Loucy (cell line): ENCODE measurements around the gene LTBP1.

Experiments
- CTCF ChIP-seq: fragments of 200-600 bp; sonication (generic); conservative IDR thresholded peaks from 2 replicates; pipeline ENCODE4 v1.5.1; 2014; ENCODE audit warnings: mild to moderate bottlenecking, antibody characterized with exemption, low read length
- EZH2phosphoT487 ChIP-seq: fragments of 200-600 bp; IDR thresholded peaks from 2 replicates; pipeline ENCODE4 v1.6.1; 2018; ENCODE audit warnings: antibody characterized with exemption, mild to moderate bottlenecking, moderate library complexity, borderline replicate concordance

DNA sequence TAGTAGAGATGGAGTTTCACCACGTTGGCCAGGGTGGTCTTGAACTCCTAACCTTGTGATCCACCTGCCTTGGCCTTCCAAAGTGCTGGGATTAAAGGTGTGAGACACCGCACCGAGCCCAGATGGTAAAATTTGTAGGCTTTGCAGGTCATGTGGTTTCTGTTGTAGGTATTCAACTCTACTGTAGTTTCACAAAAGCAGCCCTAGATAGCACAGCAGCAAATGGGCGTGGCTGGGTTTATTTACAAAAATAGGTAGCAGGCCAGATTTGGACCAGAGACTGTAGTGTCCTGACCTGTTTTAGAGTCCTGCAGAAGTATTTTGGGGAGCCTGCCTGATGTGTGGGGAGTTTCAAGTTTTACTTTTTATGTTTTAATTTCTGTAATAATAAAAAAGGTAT, 445.6 kb downstream of the LTBP1 start:
- TF ChIP-seq EZH2phosphoT487 = no peak
- TF ChIP-seq CTCF = no peak
